SH-SY5Y (cell line): ENCODE measurements around the gene VAMP1.

ENCODE experiments used
- GATA2 ChIP-seq: IDR thresholded peaks from 2 replicates; pipeline ENCODE4 v1.6.1; 2011; ENCODE audit warnings: mild to moderate bottlenecking, low read depth, low read length
- GATA3 ChIP-seq: IDR thresholded peaks from 2 replicates; pipeline ENCODE4 v1.6.1; 2011; ENCODE audit warnings: low read depth, mild to moderate bottlenecking, low read length, moderate library complexity

DNA sequence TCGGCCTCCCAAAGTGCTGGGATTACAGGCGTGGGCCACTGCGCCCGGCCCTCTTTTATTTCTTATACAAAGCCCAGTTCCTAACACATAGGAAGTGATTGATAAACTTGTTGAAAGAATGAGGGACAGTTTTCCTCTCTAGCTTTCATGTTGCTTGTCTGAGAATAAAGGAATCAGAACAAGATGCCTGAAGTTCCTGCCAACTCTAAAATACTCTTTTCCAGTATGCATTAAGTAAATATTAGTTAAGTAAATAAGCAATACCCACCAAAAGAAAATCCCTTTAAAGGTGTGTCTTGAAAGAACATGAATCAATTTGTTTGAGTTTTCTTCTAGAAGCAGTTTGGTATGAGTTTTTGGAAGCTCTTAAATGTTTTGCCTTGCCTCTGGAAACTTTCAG is 50.1 kb downstream of the VAMP1 start:
- TF ChIP-seq GATA2 (no peak), GATA3 (no peak)
